ENCODE data around the gene RETSAT. TPM values are rescaled to one million over a fixed set of nuclear protein-coding genes. Genes with fewer than 3 reads are reported as not detected.

The RETSAT gene
- total RNA-seq, 1 experiment from 2014 or later: 57.8 TPM

GRCh38 chr2:85314884-85315242 lies 39.5 kb downstream of the RETSAT start:
- no TSS peak for BruUV-seq (replicated peaks)

DNA sequence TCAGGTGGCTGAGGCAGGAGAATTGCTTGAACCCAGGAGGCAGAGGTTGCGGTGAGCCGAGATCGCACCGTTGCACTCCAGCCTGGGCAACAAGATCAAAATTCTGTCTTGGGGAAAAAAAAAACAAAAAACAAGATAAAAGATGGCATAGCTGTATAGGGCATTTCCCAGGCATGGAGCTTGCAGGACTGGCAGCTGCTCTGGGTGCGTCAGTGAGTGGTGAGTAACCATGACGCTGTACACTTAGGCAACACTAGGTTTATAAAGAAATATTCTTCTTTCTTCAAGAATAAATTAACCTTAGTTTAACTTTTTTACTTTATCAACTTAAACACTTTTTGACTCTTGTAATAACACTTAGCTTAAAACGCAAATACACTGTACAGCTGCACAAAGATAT lies 41.9 kb downstream of the RETSAT start:
- no peaks in the 10 kb centered on the region for H3K9me2 ChIP-seq (ENCODE audit: insufficient read depth)
- H3K27ac ChIP-seq: 0 out of 2 replicates have a peak overlapping the region, but pooled peaks have one; percentile 18
- POLR2A ChIA-PET (ENCODE audit: unreplicated experiment): interaction anchor here (0.6 to 0.7 kb wide), 4 partner anchors 53 to 323 kb away, joined by 3 to 11 read pairs (median 4); partner anchors contain the start of gene USP39
- TF ChIP-seq, protein P1, sequence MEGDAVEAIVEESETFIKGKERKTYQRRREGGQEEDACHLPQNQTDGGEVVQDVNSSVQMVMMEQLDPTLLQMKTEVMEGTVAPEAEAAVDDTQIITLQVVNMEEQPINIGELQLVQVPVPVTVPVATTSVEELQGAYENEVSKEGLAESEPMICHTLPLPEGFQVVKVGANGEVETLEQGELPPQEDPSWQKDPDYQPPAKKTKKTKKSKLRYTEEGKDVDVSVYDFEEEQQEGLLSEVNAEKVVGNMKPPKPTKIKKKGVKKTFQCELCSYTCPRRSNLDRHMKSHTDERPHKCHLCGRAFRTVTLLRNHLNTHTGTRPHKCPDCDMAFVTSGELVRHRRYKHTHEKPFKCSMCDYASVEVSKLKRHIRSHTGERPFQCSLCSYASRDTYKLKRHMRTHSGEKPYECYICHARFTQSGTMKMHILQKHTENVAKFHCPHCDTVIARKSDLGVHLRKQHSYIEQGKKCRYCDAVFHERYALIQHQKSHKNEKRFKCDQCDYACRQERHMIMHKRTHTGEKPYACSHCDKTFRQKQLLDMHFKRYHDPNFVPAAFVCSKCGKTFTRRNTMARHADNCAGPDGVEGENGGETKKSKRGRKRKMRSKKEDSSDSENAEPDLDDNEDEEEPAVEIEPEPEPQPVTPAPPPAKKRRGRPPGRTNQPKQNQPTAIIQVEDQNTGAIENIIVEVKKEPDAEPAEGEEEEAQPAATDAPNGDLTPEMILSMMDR (conservative IDR thresholded peaks at IDR 0.05): no peak
- TF ChIP-seq EZH2 (IDR thresholded peaks at IDR 0.05; ENCODE audit: low read depth): no peak
- DNase-seq: peak in 1 of 2 experiments; percentile 37
- CTCF ChIA-PET: interaction anchor here (0.6 kb wide), 1 partner anchor 366 kb away, joined by 3 read pairs; no protein-coding TSS in a partner anchor
- H3K4me2 ChIP-seq: no peak overlapping the region
- H3K4me3 ChIP-seq: no peak overlapping the region
- no peaks in the 10 kb centered on the region for H3K27me3 ChIP-seq (ENCODE audit: insufficient read depth, low read depth)
- intact Hi-C loops (cut with micrococcal nuclease; ENCODE audit: unreplicated experiment): no loop called here
- no peak overlapping the region for H2AFZ ChIP-seq
- BruUV-seq (replicated peaks): no TSS peak
- H3K79me2 ChIP-seq (ENCODE audit: low read depth): no peaks in the 10 kb centered on the region
- H4K20me1 ChIP-seq (ENCODE audit: insufficient read depth): no peaks in the 10 kb centered on the region; the same call in none of the 2 replicates
- no peaks in the 10 kb centered on the region for H3K9me3 ChIP-seq (ENCODE audit: insufficient read depth, low read depth)
- H3K4me1 ChIP-seq (replicated peaks; ENCODE audit: insufficient read depth): no peaks in the 10 kb centered on the region
- no peaks in the 10 kb centered on the region for H3K36me3 ChIP-seq (ENCODE audit: low read depth)
- H3F3A ChIP-seq (ENCODE audit: insufficient read depth, low read depth): peaks cover 19% of the 10 kb centered on the region; the same call in 1 of the 2 replicates

More at GRCh38 chr2:85314884-85315242, 39.5 kb downstream of the RETSAT start:
- 0 out of 2 replicates have a peak, but pooled peaks cover 1% of the 10 kb centered on the region for H3K36me3 ChIP-seq (ENCODE audit: low read depth)
- H3K4me2 ChIP-seq: no peak overlapping the region
- no peak overlapping the region for H2AFZ ChIP-seq
- H3K79me2 ChIP-seq (ENCODE audit: low read depth): no peaks in the 10 kb centered on the region
- no peaks in the 10 kb centered on the region for H3K9me3 ChIP-seq (ENCODE audit: insufficient read depth, low read depth)
- POLR2A ChIA-PET (ENCODE audit: unreplicated experiment): no interaction called here
- peaks cover 10% of the 10 kb centered on the region for H4K20me1 ChIP-seq (ENCODE audit: insufficient read depth)
- no peaks in the 10 kb centered on the region for H3K4me1 ChIP-seq (replicated peaks; ENCODE audit: insufficient read depth)
- CTCF ChIA-PET: no interaction called here
- intact Hi-C loops (cut with micrococcal nuclease; ENCODE audit: unreplicated experiment): no loop called here
- peaks cover 19% of the 10 kb centered on the region for H3F3A ChIP-seq (ENCODE audit: insufficient read depth, low read depth)
- no peak for DNase-seq
- H3K9me2 ChIP-seq (ENCODE audit: insufficient read depth): no peaks in the 10 kb centered on the region
- no peak overlapping the region for H3K4me3 ChIP-seq
- no peaks in the 10 kb centered on the region for H3K27me3 ChIP-seq (ENCODE audit: insufficient read depth, low read depth)
- TF ChIP-seq, protein P1 (conservative IDR thresholded peaks at IDR 0.05): no peak
- no peak for TF ChIP-seq EZH2 (IDR thresholded peaks at IDR 0.05; ENCODE audit: low read depth)
- H3K27ac ChIP-seq: no peak overlapping the region

GRCh38 chr2:85310330-85310729 lies 44.0 kb downstream of the RETSAT start:
- no peaks in the 10 kb centered on the region for H3K27me3 ChIP-seq (ENCODE audit: insufficient read depth, low read depth)
- H3K9me3 ChIP-seq (ENCODE audit: insufficient read depth, low read depth): no peaks in the 10 kb centered on the region
- intact Hi-C loops (cut with micrococcal nuclease; ENCODE audit: unreplicated experiment): no loop called here
- H3K4me1 ChIP-seq (replicated peaks; ENCODE audit: insufficient read depth): no peaks in the 10 kb centered on the region
- H3K9me2 ChIP-seq (ENCODE audit: insufficient read depth): no peaks in the 10 kb centered on the region
- H3K79me2 ChIP-seq (ENCODE audit: low read depth): no peaks in the 10 kb centered on the region
- H3K4me2 ChIP-seq: no peak overlapping the region
- no peak for DNase-seq
- no peak for TF ChIP-seq EZH2 (IDR thresholded peaks at IDR 0.05; ENCODE audit: low read depth)
- TF ChIP-seq, protein P1 (conservative IDR thresholded peaks at IDR 0.05): no peak
- H3K27ac ChIP-seq: no peak overlapping the region
- H3K36me3 ChIP-seq (ENCODE audit: low read depth): no peaks in the 10 kb centered on the region
- CTCF ChIA-PET: no interaction called here
- POLR2A ChIA-PET (ENCODE audit: unreplicated experiment): interaction anchor here (0.5 kb wide), 1 partner anchor 252 kb away, joined by 5 read pairs; no protein-coding TSS in a partner anchor
- H3K4me3 ChIP-seq: no peak overlapping the region
- no peak overlapping the region for H2AFZ ChIP-seq
- H3F3A ChIP-seq (ENCODE audit: insufficient read depth, low read depth): peaks cover 19% of the 10 kb centered on the region; the same call in 1 of the 2 replicates
- no peaks in the 10 kb centered on the region; the same call in none of the 2 replicates for H4K20me1 ChIP-seq (ENCODE audit: insufficient read depth)
- no TSS peak for BruUV-seq (replicated peaks)
